ENCODE results near the gene PTPRJ. TPM values are rescaled to one million over a fixed set of nuclear protein-coding genes. Genes with fewer than 3 reads are reported as not detected.
"Not testable (repeated sequence)": the region's sequence is repeated elsewhere in the genome, so short reads cannot be mapped to it uniquely, and the experiment has no call there.

The PTPRJ gene
- total RNA-seq, 1 experiment from 2014 or later = 10.5 TPM

DNA sequence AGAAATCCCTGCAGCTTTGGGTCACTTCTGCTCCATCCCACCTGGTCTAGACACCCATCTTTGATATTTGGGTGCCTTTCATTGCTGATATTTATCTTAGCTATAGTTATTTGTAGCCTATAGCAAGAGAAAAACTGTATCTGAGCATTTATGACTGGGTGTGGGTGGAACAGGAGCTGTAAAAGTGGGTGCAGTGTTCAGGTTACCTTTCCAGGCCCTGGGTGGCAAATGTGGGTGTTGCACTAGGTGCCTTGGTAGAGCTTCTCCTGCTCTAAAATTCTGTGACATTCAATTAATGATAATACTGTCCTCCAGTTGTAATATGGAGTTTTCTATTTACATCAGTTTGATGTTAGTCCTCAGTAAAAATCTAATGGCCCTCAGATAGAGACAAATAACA lies 157.9 kb downstream of the PTPRJ start:
- POLR2A ChIA-PET (ENCODE audit: unreplicated experiment) = no interaction called here
- TF ChIP-seq EZH2 (IDR thresholded peaks at IDR 0.05; ENCODE audit: low read length, unreplicated experiment) (no peak), EZH2phosphoT487 (IDR thresholded peaks at IDR 0.05; ENCODE audit: borderline replicate concordance, low read length) (no peak)
- Histone ChIP-seq H3F3A (ENCODE audit: low read length, unreplicated experiment) (no peaks in the 10 kb centered on the region), H3K36me3 (ENCODE audit: low read depth, low read length) (no peaks in the 10 kb centered on the region; the same call in 1 of the 2 replicates), H3K27ac (ENCODE audit: low read length) (no peak overlapping the region), H3K9me2 (replicated peaks; ENCODE audit: low read length) (no peaks in the 10 kb centered on the region), H3K9me3 (ENCODE audit: low read length) (no peaks in the 10 kb centered on the region), H3K4me2 (ENCODE audit: low read length) (no peak overlapping the region), H3K4me3 (ENCODE audit: low read length) (no peak overlapping the region), H3K79me2 (ENCODE audit: low read length) (no peaks in the 10 kb centered on the region), H4K20me1 (ENCODE audit: low read length) (no peaks in the 10 kb centered on the region), H3K4me1 (ENCODE audit: insufficient read depth, low read length) (peaks cover 5% of the 10 kb centered on the region; the same call in 1 of the 2 replicates), H2AFZ (ENCODE audit: low read length) (no peak overlapping the region), H3K27me3 (ENCODE audit: low read length) (no peaks in the 10 kb centered on the region), H3K9ac (ENCODE audit: low read length) (no peak overlapping the region)
- no peak for DNase-seq
- no TSS peak for BruUV-seq (replicated peaks)
- no peak for ATAC-seq
- intact Hi-C loops (cut with micrococcal nuclease) = no loop called here
- CTCF ChIA-PET = no interaction called here

DNA sequence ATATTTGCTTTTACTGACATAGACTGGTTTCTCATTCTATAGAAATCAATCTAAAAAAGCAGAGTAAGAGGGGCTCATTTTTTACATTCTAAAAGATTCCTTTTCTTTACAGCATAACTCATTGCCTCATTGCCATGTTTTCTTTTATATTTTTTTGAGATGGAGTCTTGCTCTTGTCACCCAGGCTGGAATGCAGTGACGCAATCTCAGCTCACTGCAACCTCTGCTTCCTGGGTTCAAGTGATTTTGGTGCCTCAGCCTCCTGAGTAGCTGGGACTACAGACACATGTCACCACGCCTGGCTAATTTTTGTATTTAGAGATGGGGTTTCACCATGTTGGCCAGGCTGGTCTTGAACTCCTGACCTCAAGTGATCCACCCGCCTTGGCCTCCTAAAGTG lies 159.5 kb downstream of the PTPRJ start:
- H3K4me2 ChIP-seq (ENCODE audit: low read length); CTCF ChIA-PET; H3K27ac ChIP-seq (ENCODE audit: low read length); H3K9ac ChIP-seq (ENCODE audit: low read length); H3K36me3 ChIP-seq (ENCODE audit: low read depth, low read length); H3K27me3 ChIP-seq (ENCODE audit: low read length); ATAC-seq; H3K79me2 ChIP-seq (ENCODE audit: low read length); BruUV-seq (replicated peaks); H3K9me2 ChIP-seq (replicated peaks; ENCODE audit: low read length); H3F3A ChIP-seq (ENCODE audit: low read length, unreplicated experiment); H4K20me1 ChIP-seq (ENCODE audit: low read length); H2AFZ ChIP-seq (ENCODE audit: low read length); DNase-seq; H3K9me3 ChIP-seq (ENCODE audit: low read length); intact Hi-C loops (cut with micrococcal nuclease); H3K4me1 ChIP-seq (ENCODE audit: insufficient read depth, low read length); H3K4me3 ChIP-seq (ENCODE audit: low read length); POLR2A ChIA-PET (ENCODE audit: unreplicated experiment): not testable (repeated sequence)

DNA sequence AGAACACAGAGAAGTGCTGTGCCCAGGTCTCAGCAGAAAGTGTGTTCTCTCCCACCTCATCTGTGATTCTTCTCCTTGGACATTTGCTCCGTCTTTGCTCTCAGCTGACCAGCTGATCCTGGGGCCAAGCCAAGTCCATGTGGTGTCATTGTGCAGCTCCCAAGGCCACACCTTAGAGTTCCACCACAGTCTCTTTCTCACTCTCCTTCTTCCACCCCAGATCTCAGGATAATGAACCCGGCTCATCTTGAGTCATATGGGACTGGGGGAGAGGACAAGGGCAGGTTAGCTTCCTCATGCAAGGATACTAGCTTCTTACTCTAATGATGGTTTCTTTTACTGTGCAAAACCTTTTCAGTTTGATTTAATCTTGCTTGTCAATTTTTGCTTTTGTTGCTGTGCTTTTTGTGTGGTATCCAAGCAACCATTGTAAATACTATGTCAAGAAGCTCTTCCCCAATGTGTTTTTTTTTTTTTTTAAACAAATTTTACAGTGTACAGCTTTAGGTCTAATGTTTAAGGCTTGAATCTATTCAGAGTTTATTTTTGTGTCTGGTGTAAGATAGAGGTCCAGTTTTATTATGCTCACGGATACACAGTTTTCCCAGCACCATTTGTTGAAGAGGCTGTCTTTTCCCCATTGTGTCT lies 161.2 kb downstream of the PTPRJ start:
- no peaks in the 10 kb centered on the region for H3K79me2 ChIP-seq (ENCODE audit: low read length)
- H3K27ac ChIP-seq (ENCODE audit: low read length) = 0 out of 2 replicates have a peak overlapping the region, but pooled peaks have one; percentile 36
- no peaks in the 10 kb centered on the region for H4K20me1 ChIP-seq (ENCODE audit: low read length)
- ChIA-PET CTCF (no interaction called here), POLR2A (ENCODE audit: unreplicated experiment) (no interaction called here)
- H3K9ac ChIP-seq (ENCODE audit: low read length) = no peak overlapping the region
- H3K4me2 ChIP-seq (ENCODE audit: low read length) = no peak overlapping the region
- ATAC-seq (peak; percentile 54; the same call in 1 of the 2 replicates), DNase-seq (peak; percentile 45)
- H3K4me1 ChIP-seq (ENCODE audit: insufficient read depth, low read length) = peaks cover 5% of the 10 kb centered on the region; the same call in 1 of the 2 replicates
- H3K4me3 ChIP-seq (ENCODE audit: low read length) = no peak overlapping the region
- no peak overlapping the region for H2AFZ ChIP-seq (ENCODE audit: low read length)
- TF ChIP-seq EZH2 (IDR thresholded peaks at IDR 0.05; ENCODE audit: low read length, unreplicated experiment) (no peak), EZH2phosphoT487 (IDR thresholded peaks at IDR 0.05; ENCODE audit: borderline replicate concordance, low read length) (no peak), CTCF (conservative IDR thresholded peaks at IDR 0.05; ENCODE audit: low read depth, low read length) (no peak)
- no peaks in the 10 kb centered on the region for H3K9me2 ChIP-seq (replicated peaks; ENCODE audit: low read length)
- no peaks in the 10 kb centered on the region for H3K27me3 ChIP-seq (ENCODE audit: low read length)
- BruUV-seq (replicated peaks) = no TSS peak
- no peaks in the 10 kb centered on the region for H3F3A ChIP-seq (ENCODE audit: low read length, unreplicated experiment)
- peaks cover 10% of the 10 kb centered on the region; the same call in 1 of the 2 replicates for H3K36me3 ChIP-seq (ENCODE audit: low read depth, low read length)
- no peaks in the 10 kb centered on the region for H3K9me3 ChIP-seq (ENCODE audit: low read length)
- intact Hi-C loops (cut with micrococcal nuclease) = no loop called here
